HG02884 (cell line): ENCODE measurements around the gene LZTS2.

Experiments
- ATAC-seq: cut with Tn5 transposase; IDR thresholded peaks from one replicate; pipeline ENCODE4 v1.9.1; 2021; ENCODE audit warnings: mild to moderate bottlenecking, moderate library complexity; ENCODE audit not compliant: unreplicated experiment

LZTS2 gene

GRCh38 chr10:100978121-100978900 lies 21.3 kb upstream of the LZTS2 start:
- ATAC-seq: no peak

- ATAC-seq: no peak
These were observed 20.8 kb upstream of the LZTS2 start for GRCh38 chr10:100978901-100979195.

DNA sequence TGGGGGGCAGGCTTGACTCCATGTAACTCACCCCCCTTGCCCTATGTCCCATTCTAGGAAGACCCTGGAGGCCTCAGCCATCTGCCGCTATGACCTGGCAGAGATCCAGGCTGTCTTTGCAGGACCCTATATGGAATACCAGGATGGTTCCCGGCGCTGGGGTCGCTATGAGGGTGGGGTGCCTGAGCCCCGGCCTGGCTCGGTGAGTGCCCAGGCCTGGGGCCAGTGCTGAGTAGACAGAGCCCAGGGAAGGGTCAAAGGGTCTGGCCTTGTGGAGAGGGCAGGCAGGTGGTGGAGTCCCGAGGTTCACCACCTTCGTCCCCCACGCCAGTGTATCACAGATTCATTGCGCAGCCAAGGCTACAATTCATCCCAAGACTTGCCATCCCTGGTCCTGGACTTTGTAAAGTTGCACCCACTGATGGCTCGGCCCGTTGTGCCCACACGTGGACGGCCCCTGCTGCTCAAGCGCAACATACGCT lies 19.8 kb upstream of the LZTS2 start:
- no peak for ATAC-seq

GRCh38 chr10:100980311-100980710 lies 19.3 kb upstream of the LZTS2 start:
- ATAC-seq: no peak

GRCh38 chr10:100980711-100981110 lies 18.9 kb upstream of the LZTS2 start:
- ATAC-seq: no peak

DNA sequence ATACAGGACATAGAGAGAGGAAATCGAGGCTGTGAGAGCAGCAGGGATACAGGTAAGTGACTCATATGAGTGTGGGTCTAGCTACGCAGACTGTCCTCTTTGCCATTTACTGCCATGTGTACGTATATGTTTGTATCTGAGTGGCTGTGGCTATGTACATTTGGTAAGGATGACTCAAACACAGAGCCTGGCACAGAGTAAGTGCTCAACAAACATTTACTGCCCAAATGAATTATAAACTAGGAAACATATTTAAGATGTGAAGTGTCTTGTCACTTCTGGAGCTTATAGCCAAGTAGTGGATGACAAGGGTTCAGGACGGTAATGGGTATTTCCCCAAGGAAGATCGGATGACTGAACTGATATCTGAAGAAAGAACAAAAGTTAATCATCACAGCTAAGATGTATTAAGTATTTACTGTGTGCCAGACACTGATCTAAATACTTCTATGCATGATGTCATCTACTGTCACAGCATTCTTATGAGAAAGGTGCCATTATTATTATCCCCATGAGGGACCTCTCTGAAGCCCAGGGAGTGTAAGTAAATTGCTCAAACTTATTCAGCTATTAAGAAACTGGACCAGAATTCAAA lies 18.3 kb upstream of the LZTS2 start:
- ATAC-seq: no peak

DNA sequence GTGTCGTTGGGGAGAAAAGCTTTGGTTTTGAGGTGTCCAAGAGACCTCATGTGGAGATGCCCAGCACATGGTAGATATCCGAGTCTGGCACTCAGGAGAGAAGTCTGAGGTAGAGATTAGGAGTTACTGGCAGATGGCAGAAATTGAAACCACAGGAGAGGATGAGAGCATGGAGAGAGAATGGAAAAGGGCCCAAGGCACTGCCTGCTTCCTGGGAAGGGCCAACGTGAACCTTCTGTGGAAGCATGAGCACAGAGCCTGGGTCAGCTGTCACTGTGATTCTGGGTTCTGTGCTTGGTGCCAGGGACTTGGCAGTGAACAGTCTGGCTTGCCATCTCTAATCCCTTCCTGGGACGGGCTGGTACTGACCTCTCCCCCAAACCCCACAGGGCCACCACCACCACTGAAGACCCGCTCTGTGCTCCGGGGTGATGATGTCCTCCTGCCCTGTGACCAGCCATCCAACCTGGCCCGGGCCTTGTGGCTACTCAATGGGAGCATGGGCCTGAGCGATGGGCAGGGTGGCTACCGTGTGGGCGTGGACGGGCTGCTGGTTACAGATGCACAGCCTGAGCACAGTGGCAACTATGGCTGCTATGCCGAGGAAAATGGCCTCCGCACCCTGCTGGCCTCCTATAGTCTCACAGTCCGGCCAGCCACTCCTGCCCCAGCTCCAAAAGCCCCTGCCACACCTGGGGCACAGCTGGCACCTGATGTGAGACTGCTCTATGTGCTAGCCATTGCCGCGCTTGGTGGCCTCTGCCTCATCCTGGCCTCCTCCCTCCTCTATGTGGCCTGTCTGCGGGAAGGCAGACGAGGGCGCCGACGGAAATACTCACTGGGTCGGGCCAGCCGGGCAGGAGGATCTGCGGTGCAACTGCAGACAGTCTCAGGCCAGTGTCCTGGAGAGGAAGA lies 16.4 kb upstream of the LZTS2 start:
- no peak for ATAC-seq

- no peak for ATAC-seq
These were observed 15.5 kb upstream of the LZTS2 start for GRCh38 chr10:100983868-100984671.

DNA sequence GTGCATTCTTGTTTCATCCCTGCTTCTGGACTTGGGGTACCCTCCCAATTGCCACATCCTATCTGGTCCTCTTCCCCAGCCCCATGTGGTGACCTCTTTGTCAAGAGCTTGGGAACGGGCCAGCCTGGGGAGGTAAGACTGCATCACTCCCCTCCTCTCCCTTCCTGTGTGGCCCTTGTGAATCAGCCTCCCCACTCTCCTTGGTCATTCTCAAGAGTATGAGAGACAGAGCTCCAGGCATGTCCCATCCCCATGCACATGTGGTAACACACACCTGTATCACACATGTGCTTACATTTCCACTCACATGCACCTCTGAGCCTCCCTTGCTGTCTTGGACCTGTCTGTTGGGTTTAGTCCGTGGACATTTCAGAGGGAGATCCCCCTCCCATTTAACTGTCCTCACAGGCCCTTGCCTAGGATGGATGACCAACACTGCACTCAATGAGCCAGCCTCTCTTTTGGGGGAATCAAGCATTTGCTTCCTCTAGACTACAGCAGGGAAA lies 14.9 kb upstream of the LZTS2 start:
- ATAC-seq: no peak

- ATAC-seq: no peak
These were observed 14.3 kb upstream of the LZTS2 start for GRCh38 chr10:100985336-100985735.

DNA sequence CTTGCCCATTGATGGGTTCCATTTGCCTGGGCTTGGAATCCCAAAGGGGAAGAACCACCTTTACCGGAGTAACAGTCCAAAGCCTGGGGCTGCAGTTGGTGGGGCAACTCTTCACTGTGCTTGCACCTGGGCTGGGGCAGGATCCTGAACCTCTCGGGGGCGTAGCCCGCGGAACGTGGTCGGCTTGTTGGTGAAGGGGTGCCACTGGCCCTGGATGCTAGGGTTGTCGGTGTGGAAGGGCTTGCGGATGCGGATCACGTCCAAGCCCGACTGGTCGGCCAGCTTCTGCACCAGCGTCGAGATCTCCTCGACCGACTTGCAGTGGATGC lies 13.0 kb upstream of the LZTS2 start:
- ATAC-seq: no peak

GRCh38 chr10:100986952-100987684 lies 12.5 kb upstream of the LZTS2 start, which contains the start of the genes MRPL43 and TWNK:
Gene MRPL43, minus strand, starts transcription at chr10:100987497. Its CDS starts 54 bp downstream, at chr10:100987443.
Gene TWNK, plus strand, starts transcription at chr10:100987543. Its CDS starts 668 bp downstream, at chr10:100988211.
- ATAC-seq: peak; percentile 81

DNA sequence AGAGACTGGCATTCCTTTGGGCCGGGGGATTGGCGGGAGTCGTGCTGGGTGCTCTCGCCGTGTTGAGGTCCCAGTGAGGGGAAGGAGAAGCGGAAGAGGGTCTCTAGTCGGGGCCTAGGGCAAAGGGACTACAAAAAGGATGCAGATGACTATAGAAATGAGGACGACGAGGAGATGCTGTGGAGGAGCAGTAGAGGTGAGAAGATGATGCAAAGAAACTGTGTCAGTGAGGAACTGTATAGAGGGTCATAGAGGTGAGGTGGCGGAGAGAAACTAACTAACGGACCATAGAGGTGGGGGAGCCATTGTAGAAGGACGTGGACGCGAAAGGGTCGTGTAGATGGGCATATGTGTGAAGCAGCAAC lies 11.9 kb upstream of the LZTS2 start:
- no peak for ATAC-seq

DNA sequence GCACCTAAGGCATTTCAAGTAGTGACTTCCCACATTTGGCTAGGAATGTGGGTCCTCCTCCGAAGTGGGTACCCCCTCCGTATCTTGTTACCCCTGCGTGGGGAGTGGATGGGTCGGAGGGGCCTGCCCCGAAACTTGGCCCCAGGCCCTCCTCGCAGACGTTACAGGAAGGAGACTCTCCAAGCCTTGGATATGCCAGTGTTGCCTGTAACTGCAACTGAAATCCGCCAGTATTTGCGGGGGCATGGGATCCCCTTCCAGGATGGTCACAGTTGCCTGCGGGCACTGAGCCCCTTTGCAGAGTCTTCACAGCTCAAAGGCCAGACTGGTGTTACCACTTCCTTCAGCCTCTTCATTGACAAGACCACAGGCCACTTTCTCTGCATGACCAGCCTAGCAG lies 11.4 kb upstream of the LZTS2 start:
- ATAC-seq: no peak

- no peak for ATAC-seq
These were observed 10.5 kb upstream of the LZTS2 start for GRCh38 chr10:100989088-100989487.

DNA sequence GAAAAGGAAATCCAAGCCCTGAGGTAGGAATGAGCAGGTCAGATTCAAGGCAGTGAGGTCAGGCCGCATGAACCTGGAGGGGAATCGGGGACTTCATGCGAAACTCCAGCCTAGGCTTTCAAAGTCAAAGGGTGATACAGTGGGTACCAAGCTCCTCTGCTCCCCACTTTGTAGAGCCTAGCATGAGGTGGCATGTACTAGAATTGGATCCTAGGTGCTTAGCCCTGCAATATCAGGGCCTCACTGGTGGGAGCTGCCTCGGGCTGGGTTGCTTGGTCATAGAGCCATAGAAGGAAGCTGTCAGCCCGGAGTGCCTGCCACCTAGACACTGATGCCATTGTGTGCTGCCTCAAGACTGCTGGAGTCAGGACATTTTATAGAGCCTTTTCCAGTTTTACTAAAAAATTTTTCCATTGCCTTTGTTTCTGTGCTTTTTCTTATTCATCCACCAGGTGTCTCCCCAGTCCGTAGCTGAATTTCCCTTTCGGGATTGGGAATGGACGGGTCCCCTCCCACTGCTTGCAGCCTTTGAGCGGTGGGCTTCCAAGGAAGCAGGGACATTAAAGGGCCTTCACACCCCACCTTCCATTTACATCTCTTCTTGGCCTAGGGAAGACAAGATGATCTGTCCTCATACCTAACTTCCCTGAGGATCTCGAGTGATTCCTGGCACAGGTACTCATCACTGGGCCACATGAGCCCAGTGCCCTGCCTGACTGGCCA lies 5.5 kb upstream of the LZTS2 start:
- ATAC-seq: no peak

- no peak for ATAC-seq
These were observed 4.4 kb upstream of the LZTS2 start for GRCh38 chr10:100995181-100995580.

- ATAC-seq: no peak
These were observed 2.8 kb upstream of the LZTS2 start for GRCh38 chr10:100996678-100997359.
